A549 (cell line): ENCODE data around the gene QRICH2. TPM values are rescaled to one million over a fixed set of nuclear protein-coding genes. Genes with fewer than 3 reads are reported as not detected.
"Not testable (repeated sequence)": the region's sequence is repeated elsewhere in the genome, so short reads cannot be mapped to it uniquely, and the experiment has no call there.

ENCODE experiments used
- ATAC-seq, 2 experiments: fragments of 200-7000 bp in 1 of 2; fragments of >200 bp in 1 of 2; cut with Nextera tagmentation in 1 of 2; cut with Tn5 transposase in 1 of 2; 3 replicates each; pipeline versions ENCODE4 v1.8.0 to v1.9.1; 2018 to 2020; ENCODE audit warnings: mild to moderate bottlenecking in 1 of 2, moderate library complexity in 1 of 2
- CTCF ChIA-PET: fragments of 300-600 bp; sonication (Branson Sonifier 250); formaldehyde crosslinking; extraction: SDS; loops from one replicate; lab custom pipeline; 2021; ENCODE audit warnings: antibody characterized with exemption, inconsistent platforms; lab: Yijun Ruan, JAX
- POLR2A ChIA-PET: fragments of 350-600 bp; formaldehyde crosslinking; extraction: SDS; loops from one replicate; lab custom pipeline; 2021; ENCODE audit warnings: antibody characterized with exemption, inconsistent platforms; lab: Yijun Ruan, JAX
- DNase-seq, 2 experiments: peaks; one replicate each; pipeline versions ENCODE4 v3.0.0 to v3.0.0-alpha.2; 2011 to 2016; ENCODE audit warnings: low read depth in 1 of 2, low spot score in 1 of 2
- FAIRE-seq: peaks from 2 replicates; lab custom pipeline; 2011; peaks lifted over from hg19 to GRCh38; lab: Jason Lieb, UNC
- H3K27ac ChIP-seq, 2 experiments: fragments of >200 bp; sonication (Bioruptor Twin); formaldehyde crosslinking; 3 replicates each; pipeline ENCODE4 v1.5.1; 2016 to 2017
- H3K4me1 ChIP-seq: fragments of >200 bp; sonication (Bioruptor Twin); formaldehyde crosslinking; 3 replicates; pipeline ENCODE4 v1.6.1; 2016
- H3K4me2 ChIP-seq: fragments of >200 bp; sonication (Bioruptor Twin); formaldehyde crosslinking; 3 replicates; pipeline ENCODE4 v1.6.1; 2016
- H3K4me3 ChIP-seq: fragments of >200 bp; sonication (Bioruptor Twin); formaldehyde crosslinking; 3 replicates; pipeline ENCODE4 v1.5.1; 2016
- H3K9me3 ChIP-seq: fragments of >200 bp; sonication (Bioruptor Twin); formaldehyde crosslinking; 3 replicates; pipeline ENCODE4 v1.6.1; 2016
- BHLHE40 ChIP-seq: IDR thresholded peaks from 2 replicates; pipeline ENCODE4 v1.6.1; 2012; ENCODE audit warnings: low read depth, low read length, inconsistent platforms
- CBX8 ChIP-seq: fragments of 200-600 bp; sonication (generic); IDR thresholded peaks from 2 replicates; pipeline ENCODE4 v1.6.1; 2016
- HOXB5 ChIP-seq: fragments of 250-450 bp; sonication (Bioruptor Pico); IDR thresholded peaks from 2 replicates; pipeline ENCODE4 v1.5.0; 2020; ENCODE audit warnings: mild to moderate bottlenecking, moderate library complexity
- JUNB ChIP-seq: fragments of >200 bp; sonication (Bioruptor Twin); formaldehyde crosslinking; IDR thresholded peaks from 2 replicates; pipeline ENCODE4 v1.6.1; 2016
- NFE2L2 ChIP-seq: fragments of 150-350 bp; conservative IDR thresholded peaks from 2 replicates; pipeline ENCODE4 v1.6.1; 2014; ENCODE audit warnings: low read length
- RCOR1 ChIP-seq: fragments of 150-350 bp; IDR thresholded peaks from 2 replicates; pipeline ENCODE4 v1.6.1; 2014; ENCODE audit warnings: antibody characterized with exemption, low read length, low read depth
- TFCP2L1 ChIP-seq: fragments of 250-450 bp; sonication (Bioruptor Pico); IDR thresholded peaks from 2 replicates; pipeline ENCODE4 v1.5.0; 2021; ENCODE audit warnings: mild to moderate bottlenecking
- ZSCAN20 ChIP-seq: fragments of 250-450 bp; sonication (Bioruptor Pico); IDR thresholded peaks from 2 replicates; pipeline ENCODE4 v1.8.0; 2022; ENCODE audit warnings: mild to moderate bottlenecking, moderate library complexity
- WGBS: methylation state at CpG from one replicate; pipeline ENCODE4 v1.1.6; 2017; ENCODE audit errors: missing lambda C conversion rate; 5-methylcytosine and 5-hydroxymethylcytosine counted together
- polyA plus RNA-seq, 4 experiments: library from polyadenylated mRNA; depleted of rRNA in 3 of 4; stranded (reverse); fragments of >200 nt; fragmentation: RNase III in 1 of 4; extraction: RNeasy Plus Mini Kit Qiagen cat#74134 plus additional on column Dnase treatment in 1 of 4; gene quantifications; 2 replicates in 3 of 4; 3 replicates in 1 of 4; pipeline ENCODE4 v1.2.3, GENCODE V29; 2011 to 2017
- TF ChIP-seq, protein P1 (sequence below): fragments of 200-600 bp; sonication (generic); IDR thresholded peaks from 2 replicates; pipeline ENCODE4 v1.6.1; 2016; ENCODE audit warnings: antibody characterized with exemption, mild to moderate bottlenecking, moderate library complexity
- TF ChIP-seq, protein P2 (sequence below): fragments of >200 bp; sonication (Bioruptor Twin); formaldehyde crosslinking; IDR thresholded peaks from 3 replicates; pipeline ENCODE4 v1.5.1; 2016
- TF ChIP-seq, protein P3 (sequence below): fragments of >200 bp; sonication (Bioruptor Twin); formaldehyde crosslinking; IDR thresholded peaks from 3 replicates; pipeline ENCODE4 v1.6.1; 2016
- TF ChIP-seq, protein P4 (sequence below): IDR thresholded peaks from 2 replicates; pipeline ENCODE4 v1.6.1; 2012

QRICH2 gene
- polyA plus RNA-seq, 2 of the 4 experiments (the other 2 are of a cell fraction): 0.57 to 0.88 TPM

DNA sequence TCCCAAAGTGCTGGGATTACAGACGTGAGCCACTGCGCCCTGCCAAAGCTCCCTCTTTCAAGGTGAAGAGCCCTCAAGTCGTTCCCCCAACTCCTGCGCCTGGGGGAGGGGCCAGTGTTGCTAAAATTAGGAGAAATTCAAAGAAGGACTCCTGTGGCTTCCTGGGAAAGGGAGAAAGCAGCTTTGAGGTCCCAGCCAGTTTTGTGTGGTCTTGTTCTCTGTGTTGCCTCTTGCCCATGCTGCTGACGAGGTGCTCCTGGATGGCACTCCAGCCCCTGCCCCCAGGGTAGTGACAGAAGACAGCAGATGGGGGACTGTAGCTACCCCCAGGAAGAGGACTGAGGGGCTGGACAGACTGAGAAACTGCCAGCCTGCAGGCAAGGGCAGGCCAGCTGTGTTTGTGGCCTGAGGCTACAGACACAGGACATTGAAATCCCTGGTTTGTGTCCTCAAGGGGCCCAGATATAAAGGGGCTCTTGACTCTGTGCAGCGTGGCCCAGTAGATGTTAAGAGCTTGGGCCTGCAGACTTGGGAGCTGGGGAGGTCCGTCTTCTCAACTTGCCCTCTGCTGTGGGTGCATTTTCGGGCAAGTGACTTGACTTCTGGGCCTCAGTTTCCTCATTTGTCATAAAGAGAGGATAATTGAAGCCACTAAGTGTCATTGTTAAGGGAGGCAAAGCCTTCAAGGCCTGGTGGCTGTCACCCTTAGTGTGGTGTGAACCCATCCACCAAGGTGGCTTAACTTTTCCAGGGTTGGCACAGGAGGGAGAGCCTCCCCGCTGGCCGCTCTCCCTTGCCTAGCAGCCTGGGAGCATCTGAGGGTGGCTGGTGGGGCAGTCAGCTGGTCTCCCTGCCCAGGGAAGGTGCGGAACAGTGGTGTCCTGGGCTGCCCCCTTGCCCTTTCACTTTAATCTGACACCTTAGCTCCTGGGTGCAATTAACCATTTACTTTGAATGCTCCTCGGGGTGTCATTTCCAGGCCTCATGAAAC is 38.8 kb downstream of the QRICH2 start:
- Histone ChIP-seq H3K9me3 (no peaks in the 10 kb centered on the region), H3K4me3 (no peak overlapping the region), H3K4me2 (no peak overlapping the region), H3K27ac (0 out of 6 replicates have a peak overlapping the region, but pooled peaks of 1 of the 2 experiments have one; percentile 16), H3K4me1 (peaks cover 21% of the 10 kb centered on the region)
- no peak for ATAC-seq
- no peak for TF ChIP-seq NFE2L2
- TF ChIP-seq HOXB5 (CRISPR knock-in tag): no peak
- TF ChIP-seq, protein P1, sequence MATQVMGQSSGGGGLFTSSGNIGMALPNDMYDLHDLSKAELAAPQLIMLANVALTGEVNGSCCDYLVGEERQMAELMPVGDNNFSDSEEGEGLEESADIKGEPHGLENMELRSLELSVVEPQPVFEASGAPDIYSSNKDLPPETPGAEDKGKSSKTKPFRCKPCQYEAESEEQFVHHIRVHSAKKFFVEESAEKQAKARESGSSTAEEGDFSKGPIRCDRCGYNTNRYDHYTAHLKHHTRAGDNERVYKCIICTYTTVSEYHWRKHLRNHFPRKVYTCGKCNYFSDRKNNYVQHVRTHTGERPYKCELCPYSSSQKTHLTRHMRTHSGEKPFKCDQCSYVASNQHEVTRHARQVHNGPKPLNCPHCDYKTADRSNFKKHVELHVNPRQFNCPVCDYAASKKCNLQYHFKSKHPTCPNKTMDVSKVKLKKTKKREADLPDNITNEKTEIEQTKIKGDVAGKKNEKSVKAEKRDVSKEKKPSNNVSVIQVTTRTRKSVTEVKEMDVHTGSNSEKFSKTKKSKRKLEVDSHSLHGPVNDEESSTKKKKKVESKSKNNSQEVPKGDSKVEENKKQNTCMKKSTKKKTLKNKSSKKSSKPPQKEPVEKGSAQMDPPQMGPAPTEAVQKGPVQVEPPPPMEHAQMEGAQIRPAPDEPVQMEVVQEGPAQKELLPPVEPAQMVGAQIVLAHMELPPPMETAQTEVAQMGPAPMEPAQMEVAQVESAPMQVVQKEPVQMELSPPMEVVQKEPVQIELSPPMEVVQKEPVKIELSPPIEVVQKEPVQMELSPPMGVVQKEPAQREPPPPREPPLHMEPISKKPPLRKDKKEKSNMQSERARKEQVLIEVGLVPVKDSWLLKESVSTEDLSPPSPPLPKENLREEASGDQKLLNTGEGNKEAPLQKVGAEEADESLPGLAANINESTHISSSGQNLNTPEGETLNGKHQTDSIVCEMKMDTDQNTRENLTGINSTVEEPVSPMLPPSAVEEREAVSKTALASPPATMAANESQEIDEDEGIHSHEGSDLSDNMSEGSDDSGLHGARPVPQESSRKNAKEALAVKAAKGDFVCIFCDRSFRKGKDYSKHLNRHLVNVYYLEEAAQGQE: no peak
- no peak for TF ChIP-seq CBX8
- no peak for TF ChIP-seq RCOR1
- ChIA-PET POLR2A (no interaction called here), CTCF (interaction anchor here (0.6 to 19.6 kb wide), 19 partner anchors 11 to 269 kb away, joined by 3 to 755 read pairs (median 3); partner anchors contain the start of genes CDK3 and EXOC7)
- FAIRE-seq: no peak
- DNase-seq: no peak
- 84% methylated on average over 12 of the region's 12 CpGs for WGBS

DNA sequence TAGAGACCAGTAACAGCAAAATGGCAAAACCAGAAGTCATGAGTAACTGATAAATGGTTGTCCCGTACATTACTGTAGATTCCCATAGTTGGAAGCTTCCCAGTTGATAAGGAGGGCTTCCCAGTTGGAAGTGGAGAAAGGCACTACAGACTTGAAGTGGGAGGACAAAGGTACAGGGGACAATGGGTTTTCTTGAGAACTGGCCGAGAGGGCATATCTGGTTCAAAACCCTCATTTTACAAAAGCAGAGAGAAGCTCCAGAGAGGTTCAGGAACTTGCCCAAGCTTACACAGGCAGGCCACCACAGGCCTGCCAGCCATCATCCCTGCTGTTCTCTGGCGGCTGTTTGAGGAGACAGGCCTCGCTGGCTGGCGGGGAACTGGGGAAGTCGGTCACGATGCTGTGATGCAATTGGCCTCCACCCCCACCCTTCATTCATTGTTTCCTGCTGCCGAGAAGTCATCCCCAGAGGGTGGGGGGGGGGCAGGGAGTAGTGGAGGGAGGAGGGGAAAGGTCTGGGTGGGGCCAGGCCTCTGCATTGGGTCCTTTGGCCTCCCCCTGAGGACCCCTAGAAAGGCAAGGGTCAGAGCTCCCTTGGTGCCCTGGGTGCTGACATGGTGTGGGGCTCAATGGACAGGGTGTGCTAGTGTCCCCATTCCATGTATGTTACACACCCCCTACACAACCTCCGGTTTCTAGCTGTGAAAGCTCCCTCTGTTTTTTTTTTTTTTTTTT is 39.9 kb downstream of the QRICH2 start:
- TF ChIP-seq NFE2L2 (no peak), JUNB (no peak), ZSCAN20 (CRISPR knock-in tag) (no peak), TFCP2L1 (CRISPR knock-in tag) (no peak), BHLHE40 (no peak)
- TF ChIP-seq, protein P2, sequence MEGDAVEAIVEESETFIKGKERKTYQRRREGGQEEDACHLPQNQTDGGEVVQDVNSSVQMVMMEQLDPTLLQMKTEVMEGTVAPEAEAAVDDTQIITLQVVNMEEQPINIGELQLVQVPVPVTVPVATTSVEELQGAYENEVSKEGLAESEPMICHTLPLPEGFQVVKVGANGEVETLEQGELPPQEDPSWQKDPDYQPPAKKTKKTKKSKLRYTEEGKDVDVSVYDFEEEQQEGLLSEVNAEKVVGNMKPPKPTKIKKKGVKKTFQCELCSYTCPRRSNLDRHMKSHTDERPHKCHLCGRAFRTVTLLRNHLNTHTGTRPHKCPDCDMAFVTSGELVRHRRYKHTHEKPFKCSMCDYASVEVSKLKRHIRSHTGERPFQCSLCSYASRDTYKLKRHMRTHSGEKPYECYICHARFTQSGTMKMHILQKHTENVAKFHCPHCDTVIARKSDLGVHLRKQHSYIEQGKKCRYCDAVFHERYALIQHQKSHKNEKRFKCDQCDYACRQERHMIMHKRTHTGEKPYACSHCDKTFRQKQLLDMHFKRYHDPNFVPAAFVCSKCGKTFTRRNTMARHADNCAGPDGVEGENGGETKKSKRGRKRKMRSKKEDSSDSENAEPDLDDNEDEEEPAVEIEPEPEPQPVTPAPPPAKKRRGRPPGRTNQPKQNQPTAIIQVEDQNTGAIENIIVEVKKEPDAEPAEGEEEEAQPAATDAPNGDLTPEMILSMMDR: no peak
- TF ChIP-seq, protein P3, sequence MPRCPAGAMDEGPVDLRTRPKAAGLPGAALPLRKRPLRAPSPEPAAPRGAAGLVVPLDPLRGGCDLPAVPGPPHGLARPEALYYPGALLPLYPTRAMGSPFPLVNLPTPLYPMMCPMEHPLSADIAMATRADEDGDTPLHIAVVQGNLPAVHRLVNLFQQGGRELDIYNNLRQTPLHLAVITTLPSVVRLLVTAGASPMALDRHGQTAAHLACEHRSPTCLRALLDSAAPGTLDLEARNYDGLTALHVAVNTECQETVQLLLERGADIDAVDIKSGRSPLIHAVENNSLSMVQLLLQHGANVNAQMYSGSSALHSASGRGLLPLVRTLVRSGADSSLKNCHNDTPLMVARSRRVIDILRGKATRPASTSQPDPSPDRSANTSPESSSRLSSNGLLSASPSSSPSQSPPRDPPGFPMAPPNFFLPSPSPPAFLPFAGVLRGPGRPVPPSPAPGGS: no peak
- TF ChIP-seq, protein P4, sequence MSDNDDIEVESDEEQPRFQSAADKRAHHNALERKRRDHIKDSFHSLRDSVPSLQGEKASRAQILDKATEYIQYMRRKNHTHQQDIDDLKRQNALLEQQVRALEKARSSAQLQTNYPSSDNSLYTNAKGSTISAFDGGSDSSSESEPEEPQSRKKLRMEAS: no peak

DNA sequence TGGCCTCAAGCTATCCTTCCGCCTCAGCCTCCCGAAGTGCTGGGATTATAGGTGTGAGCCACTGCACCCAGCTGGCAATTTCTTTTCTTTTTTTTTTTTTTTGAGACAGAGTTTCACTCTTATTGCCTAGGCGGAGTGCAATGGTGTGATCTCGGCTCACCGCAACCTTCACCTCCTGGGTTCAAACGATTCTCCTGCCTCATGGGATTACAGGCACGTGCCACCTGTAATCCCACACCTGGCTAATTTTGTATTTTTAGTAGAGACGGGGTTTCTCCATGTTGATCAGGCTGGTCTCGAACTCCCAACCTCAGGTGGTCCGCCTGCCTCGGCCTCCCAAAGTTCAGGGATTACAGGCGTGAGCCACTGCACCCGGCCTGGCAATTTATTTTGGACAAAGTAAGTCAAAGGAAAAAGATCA is 40.5 kb downstream of the QRICH2 start:
- POLR2A ChIA-PET: interaction anchor here (1.1 to 1.6 kb wide), 3 partner anchors 12 to 27 kb away, joined by 4 to 6 read pairs (median 5); partner anchors contain the start of gene RNF157
- not testable (repeated sequence) for H3K9me3 ChIP-seq

More for the DNA sequence above, 39.9 kb downstream of the QRICH2 start:
- Histone ChIP-seq H3K4me2 (peak overlapping the region; percentile 13; the same call in 1 of the 3 replicates), H3K27ac (peak overlapping the region in 1 of 2 experiments; percentile 38; a peak in 2 of 6 replicates), H3K9me3 (no peaks in the 10 kb centered on the region), H3K4me1 (peaks cover 25% of the 10 kb centered on the region), H3K4me3 (no peak overlapping the region)
- POLR2A ChIA-PET: interaction anchor here (0.7 to 1.1 kb wide), 2 partner anchors 27 to 93 kb away, joined by 3 to 4 read pairs; partner anchors contain the start of gene RNF157
- WGBS: 80% methylated on average over 8 of the region's 9 CpGs
- ATAC-seq: no peak
- DNase-seq: no peak
- CTCF ChIA-PET: interaction anchor here (0.7 to 19.6 kb wide), 13 partner anchors 10 to 268 kb away, joined by 3 to 755 read pairs (median 4); partner anchors contain the start of genes CDK3 and EXOC7
- FAIRE-seq: no peak

More for the DNA sequence above, 40.5 kb downstream of the QRICH2 start:
- not testable (repeated sequence) for H3K4me2 ChIP-seq, H3K4me3 ChIP-seq, DNase-seq, FAIRE-seq, ATAC-seq, H3K27ac ChIP-seq
- CTCF ChIA-PET: interaction anchor here (0.6 to 19.6 kb wide), 13 partner anchors 12 to 358 kb away, joined by 3 to 755 read pairs (median 7); partner anchors contain the start of genes CDK3 and EXOC7
- peaks cover 25% of the 10 kb centered on the region for H3K4me1 ChIP-seq
- WGBS: 95% methylated on average over 13 of the region's 13 CpGs
